ENCODE measurements around the gene WDR53.
"Not testable (repeated sequence)": the region's sequence is repeated elsewhere in the genome, so short reads cannot be mapped to it uniquely, and the experiment has no call there.

WDR53 gene

GRCh38 chr3:196568246-196569002 lies at the start of gene WDR53, which contains the start of gene FBXO45:
TSS of gene WDR53 (minus strand) at chr3:196568554. CDS start at chr3:196561475, 7,079 bp downstream.
TSS of gene FBXO45 (plus strand) at chr3:196568660. CDS start at chr3:196568985, 325 bp downstream.
- DNase-seq: peak; percentile 97

- DNase-seq: no peak
Observed at GRCh38 chr3:196617256-196617655, 48.9 kb upstream of the WDR53 start.

GRCh38 chr3:196615234-196615633 lies 46.9 kb upstream of the WDR53 start:
- not testable (repeated sequence) for DNase-seq

- no peak for DNase-seq
Observed at GRCh38 chr3:196611761-196612483, 43.6 kb upstream of the WDR53 start.

GRCh38 chr3:196609805-196610515 lies 41.6 kb upstream of the WDR53 start:
- no peak for DNase-seq

GRCh38 chr3:196609343-196609775 lies 41.0 kb upstream of the WDR53 start:
- DNase-seq: peak; percentile 79

GRCh38 chr3:196608693-196609092 lies 40.3 kb upstream of the WDR53 start:
- DNase-seq: no peak

- DNase-seq: peak; percentile 59
Observed at GRCh38 chr3:196604548-196604947, 36.2 kb upstream of the WDR53 start.

- DNase-seq: no peak
Observed at GRCh38 chr3:196603683-196604082, 35.3 kb upstream of the WDR53 start.

- no peak for DNase-seq
Observed at GRCh38 chr3:196602673-196603072, 34.3 kb upstream of the WDR53 start.

- no peak for DNase-seq
Observed at GRCh38 chr3:196600359-196600758, 32.0 kb upstream of the WDR53 start.

- no peak for DNase-seq
Observed at GRCh38 chr3:196599734-196600128, 31.4 kb upstream of the WDR53 start.

- DNase-seq: not testable (repeated sequence)
Observed at GRCh38 chr3:196597971-196598733, 29.8 kb upstream of the WDR53 start.

- peak; percentile 14 for DNase-seq
Observed at GRCh38 chr3:196596355-196596754, 28.0 kb upstream of the WDR53 start.

GRCh38 chr3:196590279-196590678 lies 21.9 kb upstream of the WDR53 start:
- no peak for DNase-seq

GRCh38 chr3:196585044-196585757 lies 16.8 kb upstream of the WDR53 start:
- DNase-seq: no peak

- no peak for DNase-seq
Observed at GRCh38 chr3:196572389-196572788, 4.0 kb upstream of the WDR53 start.

GRCh38 chr3:196570332-196570731 lies 2.0 kb upstream of the WDR53 start:
- DNase-seq: not testable (repeated sequence)

GRCh38 chr3:196569003-196569516 lies 706 bp upstream of the WDR53 start:
- peak; percentile 60 for DNase-seq

GRCh38 chr3:196563721-196564225 lies 4.6 kb downstream of the WDR53 start:
- DNase-seq: no peak

- DNase-seq: no peak
Observed at GRCh38 chr3:196559826-196560225, 8.5 kb downstream of the WDR53 start.
